Measurements from ENCODE around the gene MSN.

DNA sequence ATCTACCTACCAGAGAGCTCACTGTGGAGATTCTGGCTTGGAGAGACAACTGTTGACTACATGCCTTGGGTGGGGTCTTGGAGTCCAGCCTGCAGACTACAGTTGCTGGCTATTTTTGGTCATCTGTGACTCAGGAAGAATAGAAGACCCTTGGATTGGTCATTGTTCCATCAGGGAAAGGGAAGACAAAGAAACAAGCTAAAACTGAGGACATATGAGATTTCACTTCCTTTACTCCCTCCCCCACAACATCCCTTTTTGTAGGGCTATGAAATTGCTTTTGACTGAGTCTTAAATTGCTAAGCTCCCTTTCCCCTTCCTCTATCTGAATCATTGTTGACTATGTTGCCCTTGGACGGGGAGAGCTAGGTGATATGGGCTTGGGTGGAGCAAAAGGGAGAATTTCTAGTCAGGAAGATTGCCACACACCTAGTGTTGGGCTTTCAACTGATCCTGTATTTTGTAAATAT is 11.7 kb downstream of the MSN start:
- TF ChIP-seq, protein P1, sequence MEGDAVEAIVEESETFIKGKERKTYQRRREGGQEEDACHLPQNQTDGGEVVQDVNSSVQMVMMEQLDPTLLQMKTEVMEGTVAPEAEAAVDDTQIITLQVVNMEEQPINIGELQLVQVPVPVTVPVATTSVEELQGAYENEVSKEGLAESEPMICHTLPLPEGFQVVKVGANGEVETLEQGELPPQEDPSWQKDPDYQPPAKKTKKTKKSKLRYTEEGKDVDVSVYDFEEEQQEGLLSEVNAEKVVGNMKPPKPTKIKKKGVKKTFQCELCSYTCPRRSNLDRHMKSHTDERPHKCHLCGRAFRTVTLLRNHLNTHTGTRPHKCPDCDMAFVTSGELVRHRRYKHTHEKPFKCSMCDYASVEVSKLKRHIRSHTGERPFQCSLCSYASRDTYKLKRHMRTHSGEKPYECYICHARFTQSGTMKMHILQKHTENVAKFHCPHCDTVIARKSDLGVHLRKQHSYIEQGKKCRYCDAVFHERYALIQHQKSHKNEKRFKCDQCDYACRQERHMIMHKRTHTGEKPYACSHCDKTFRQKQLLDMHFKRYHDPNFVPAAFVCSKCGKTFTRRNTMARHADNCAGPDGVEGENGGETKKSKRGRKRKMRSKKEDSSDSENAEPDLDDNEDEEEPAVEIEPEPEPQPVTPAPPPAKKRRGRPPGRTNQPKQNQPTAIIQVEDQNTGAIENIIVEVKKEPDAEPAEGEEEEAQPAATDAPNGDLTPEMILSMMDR (IDR thresholded peaks at IDR 0.05): no peak
- TF ChIP-seq POLR2A (IDR thresholded peaks at IDR 0.05): no peak
